ENCODE data around the gene NME1. TPM values are rescaled to one million over a fixed set of nuclear protein-coding genes. Genes with fewer than 3 reads are reported as not detected.

Gene NME1
- total and polyA plus RNA-seq, 9 of the 15 experiments (the other 6 are each of a cell fraction or from before 2014, with no cell fraction given), result 449 to 1,588 (median 604) TPM

- TF ChIP-seq ZNF561 (CRISPR knock-in tag; conservative IDR thresholded peaks at IDR 0.05), result no peak
- TF ChIP-seq ZNF311 (CRISPR knock-in tag; IDR thresholded peaks at IDR 0.05), result no peak
- TF ChIP-seq ZNF212 (CRISPR knock-in tag; IDR thresholded peaks at IDR 0.05), result no peak
- TF ChIP-seq PKNOX1 (IDR thresholded peaks at IDR 0.05), result peak; percentile 98
- no peak for TF ChIP-seq SMARCB1 (IDR thresholded peaks at IDR 0.05; ENCODE audit: insufficient read length, low read depth)
- no peak for TF ChIP-seq DPF2 (IDR thresholded peaks at IDR 0.05)
- TF ChIP-seq MIER1 (IDR thresholded peaks at IDR 0.05; ENCODE audit: low read depth), result no peak
- no peak for TF ChIP-seq ETS2 (tag; IDR thresholded peaks at IDR 0.05; ENCODE audit: borderline replicate concordance, poor library complexity, severe bottlenecking)
- no peak for TF ChIP-seq ZNF354B (CRISPR knock-in tag; IDR thresholded peaks at IDR 0.05)
- no peak for TF ChIP-seq MAFG (tag; conservative IDR thresholded peaks at IDR 0.05)
- TF ChIP-seq THRA (IDR thresholded peaks at IDR 0.05), result no peak
- TF ChIP-seq CBX1 (IDR thresholded peaks at IDR 0.05; ENCODE audit: low read depth), result no peak
- no peak for TF ChIP-seq CHD4 (IDR thresholded peaks at IDR 0.05; ENCODE audit: insufficient read depth, insufficient replicate concordance, low read depth, low read length, poor library complexity, severe bottlenecking)
- TF ChIP-seq ZNF175 (CRISPR knock-in tag; IDR thresholded peaks at IDR 0.05; ENCODE audit: low read depth), result no peak
- no peak for TF ChIP-seq NFYB (IDR thresholded peaks at IDR 0.05; ENCODE audit: extremely low read depth, insufficient read length)
- 0 out of 4 replicates have a peak, but pooled peaks of 1 of the 2 experiments have one; percentile 18 for TF ChIP-seq FOXK2 (conservative IDR thresholded peaks at IDR 0.05 in 1 of 2, IDR thresholded peaks at IDR 0.05 in 1 of 2; ENCODE audit: low read depth in 2 of 2)
- no peak for TF ChIP-seq ZBTB34 (CRISPR knock-in tag; IDR thresholded peaks at IDR 0.05)
- no peak for TF ChIP-seq NFATC3 (IDR thresholded peaks at IDR 0.05)
- no peak for TF ChIP-seq POLR3G (IDR thresholded peaks at IDR 0.05; ENCODE audit: extremely low read depth, insufficient read length, insufficient replicate concordance)
Measured at GRCh38 chr17:51128076-51128475, 25.3 kb upstream of the NME1 start (continued).

All from K562 (cell line).